ENCODE data around the gene TRPM2. TPM values are rescaled to one million over a fixed set of nuclear protein-coding genes. Genes with fewer than 3 reads are reported as not detected.

TRPM2 gene
- total RNA-seq, 1 experiment from 2014 or later, result 11.0 TPM

GRCh38 chr21:44425895-44426662 lies 72.7 kb downstream of the TRPM2 start:
- DNase-seq (ENCODE audit: unreplicated experiment), result no peak
- ChIA-PET CTCF (interaction anchor here (0.6 to 0.7 kb wide), 4 partner anchors 82 to 673 kb away, joined by 3 to 4 read pairs (median 3); no protein-coding TSS in a partner anchor), POLR2A (no interaction called here)
- no peak overlapping the region for H3K27ac Mint-ChIP-seq (ENCODE audit: low read depth, unreplicated experiment)
- H3K36me3 Mint-ChIP-seq (ENCODE audit: insufficient read depth, unreplicated experiment), result peaks cover 5% of the 10 kb centered on the region
- BruUV-seq (replicated peaks), result no TSS peak
- peaks cover 5% of the 10 kb centered on the region for H3K9me3 Mint-ChIP-seq (ENCODE audit: unreplicated experiment)
- intact Hi-C loops (cut with micrococcal nuclease), result no loop called here
- peak overlapping the region; percentile 76 for H3K4me3 Mint-ChIP-seq (ENCODE audit: unreplicated experiment)
- H3K27me3 Mint-ChIP-seq (ENCODE audit: insufficient read depth, unreplicated experiment), result no peaks in the 10 kb centered on the region
- TF ChIP-seq, protein P1, sequence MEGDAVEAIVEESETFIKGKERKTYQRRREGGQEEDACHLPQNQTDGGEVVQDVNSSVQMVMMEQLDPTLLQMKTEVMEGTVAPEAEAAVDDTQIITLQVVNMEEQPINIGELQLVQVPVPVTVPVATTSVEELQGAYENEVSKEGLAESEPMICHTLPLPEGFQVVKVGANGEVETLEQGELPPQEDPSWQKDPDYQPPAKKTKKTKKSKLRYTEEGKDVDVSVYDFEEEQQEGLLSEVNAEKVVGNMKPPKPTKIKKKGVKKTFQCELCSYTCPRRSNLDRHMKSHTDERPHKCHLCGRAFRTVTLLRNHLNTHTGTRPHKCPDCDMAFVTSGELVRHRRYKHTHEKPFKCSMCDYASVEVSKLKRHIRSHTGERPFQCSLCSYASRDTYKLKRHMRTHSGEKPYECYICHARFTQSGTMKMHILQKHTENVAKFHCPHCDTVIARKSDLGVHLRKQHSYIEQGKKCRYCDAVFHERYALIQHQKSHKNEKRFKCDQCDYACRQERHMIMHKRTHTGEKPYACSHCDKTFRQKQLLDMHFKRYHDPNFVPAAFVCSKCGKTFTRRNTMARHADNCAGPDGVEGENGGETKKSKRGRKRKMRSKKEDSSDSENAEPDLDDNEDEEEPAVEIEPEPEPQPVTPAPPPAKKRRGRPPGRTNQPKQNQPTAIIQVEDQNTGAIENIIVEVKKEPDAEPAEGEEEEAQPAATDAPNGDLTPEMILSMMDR (IDR thresholded peaks at IDR 0.05; ENCODE audit: unreplicated experiment), result no peak
- no peaks in the 10 kb centered on the region for H3K4me1 Mint-ChIP-seq (ENCODE audit: insufficient read depth, unreplicated experiment)

DNA sequence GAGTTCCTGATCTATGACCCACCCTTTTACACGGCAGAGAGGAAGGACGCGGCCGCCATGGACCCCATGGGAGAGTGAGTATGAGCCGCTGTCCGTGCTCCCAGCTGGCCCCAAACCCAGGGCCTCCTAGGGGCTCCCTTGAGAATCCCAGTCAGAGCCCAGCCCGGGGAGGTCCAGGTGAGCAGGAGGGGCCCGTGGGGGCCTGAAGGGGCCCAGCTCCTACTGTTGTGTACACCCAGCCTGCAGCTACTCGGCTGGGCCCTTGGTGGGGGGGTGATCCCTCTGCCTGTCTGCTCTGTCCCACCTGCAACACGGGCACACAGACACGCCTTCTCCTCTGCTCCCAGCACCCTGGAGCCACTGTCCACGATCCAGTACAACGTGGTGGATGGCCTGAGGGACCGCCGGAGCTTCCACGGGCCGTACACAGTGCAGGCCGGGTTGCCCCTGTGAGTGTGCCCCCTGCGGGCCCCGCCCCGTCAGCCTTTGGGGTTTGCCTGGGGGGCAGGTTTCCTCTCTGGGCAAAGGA lies 73.3 kb downstream of the TRPM2 start:
- Mint-ChIP-seq H3K36me3 (ENCODE audit: insufficient read depth, unreplicated experiment) (peaks cover 5% of the 10 kb centered on the region), H3K4me1 (ENCODE audit: insufficient read depth, unreplicated experiment) (no peaks in the 10 kb centered on the region), H3K9me3 (ENCODE audit: unreplicated experiment) (peaks cover 8% of the 10 kb centered on the region), H3K27me3 (ENCODE audit: insufficient read depth, unreplicated experiment) (no peaks in the 10 kb centered on the region), H3K4me3 (ENCODE audit: unreplicated experiment) (peak overlapping the region; percentile 76), H3K27ac (ENCODE audit: low read depth, unreplicated experiment) (no peak overlapping the region)
- TF ChIP-seq, protein P1 (IDR thresholded peaks at IDR 0.05; ENCODE audit: unreplicated experiment), result no peak
- ChIA-PET CTCF (interaction anchor here (0.6 kb wide), 3 partner anchors 83 to 325 kb away, joined by 3 read pairs; no protein-coding TSS in a partner anchor), POLR2A (no interaction called here)
- intact Hi-C loops (cut with micrococcal nuclease), result no loop called here
- BruUV-seq (replicated peaks), result no TSS peak
- no peak for DNase-seq (ENCODE audit: unreplicated experiment)

DNA sequence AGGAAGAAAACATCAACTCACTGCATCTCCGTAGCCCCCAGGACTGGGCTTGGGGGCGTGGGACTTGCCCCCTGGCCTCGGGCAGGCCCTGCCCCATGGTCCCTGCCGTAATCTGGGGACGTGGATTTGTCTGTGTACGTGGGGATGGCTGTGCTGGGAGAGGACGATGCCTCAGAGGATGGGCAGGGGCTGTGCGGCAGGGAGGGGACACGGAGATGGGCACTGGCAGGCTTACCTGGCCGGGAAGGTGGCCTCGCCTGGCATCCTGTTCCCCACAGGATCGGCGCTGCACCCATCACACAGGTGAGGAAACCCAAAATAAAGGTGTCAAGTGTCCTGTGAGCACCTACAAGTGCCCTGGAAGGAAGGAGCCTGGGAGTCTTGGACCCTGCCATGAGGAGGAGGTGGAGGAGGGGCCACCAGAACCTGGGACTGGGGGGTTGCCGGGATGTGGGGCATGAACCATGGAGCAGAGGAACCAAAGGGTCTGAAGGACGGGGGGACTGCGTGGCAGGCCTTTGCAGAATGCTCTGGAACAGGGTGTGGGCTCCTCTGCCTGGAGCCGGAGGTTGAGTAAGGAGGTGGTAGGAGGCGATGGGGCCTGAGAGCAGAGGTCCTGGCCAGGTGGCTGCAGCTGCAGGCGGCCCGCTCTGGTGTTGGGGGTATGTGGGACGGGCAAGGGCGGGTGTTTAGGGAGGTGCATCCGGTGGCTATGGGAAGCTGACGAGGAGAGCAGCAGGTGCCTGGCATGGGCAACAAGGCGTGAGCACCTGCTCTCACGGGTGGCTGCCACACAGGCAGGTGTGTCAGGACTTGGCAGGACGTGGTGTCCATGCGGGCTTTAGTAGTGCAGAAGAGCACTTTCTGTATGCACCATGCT lies 74.1 kb downstream of the TRPM2 start:
- Mint-ChIP-seq H3K4me1 (ENCODE audit: insufficient read depth, unreplicated experiment) (no peaks in the 10 kb centered on the region), H3K4me3 (ENCODE audit: unreplicated experiment) (no peak overlapping the region), H3K27me3 (ENCODE audit: insufficient read depth, unreplicated experiment) (no peaks in the 10 kb centered on the region), H3K27ac (ENCODE audit: low read depth, unreplicated experiment) (no peak overlapping the region), H3K9me3 (ENCODE audit: unreplicated experiment) (peaks cover 8% of the 10 kb centered on the region), H3K36me3 (ENCODE audit: insufficient read depth, unreplicated experiment) (peaks cover 5% of the 10 kb centered on the region)
- DNase-seq (ENCODE audit: unreplicated experiment), result no peak
- TF ChIP-seq, protein P1 (IDR thresholded peaks at IDR 0.05; ENCODE audit: unreplicated experiment), result no peak
- BruUV-seq (replicated peaks), result TSS peak; percentile 16
- ChIA-PET CTCF (interaction anchor here (0.9 kb wide), 1 partner anchor 83 kb away, joined by 4 read pairs; no protein-coding TSS in a partner anchor), POLR2A (no interaction called here)
- intact Hi-C loops (cut with micrococcal nuclease), result no loop called here

All from MCF 10A (cell line).